Measurements from ENCODE around the gene TMED5.
A peak's percentile ranks its signal among the peaks of the same experiment; 100 is the strongest.
"Not testable (repeated sequence)": the region's sequence is repeated elsewhere in the genome, so short reads cannot be mapped to it uniquely, and the experiment has no call there.

The TMED5 gene

DNA sequence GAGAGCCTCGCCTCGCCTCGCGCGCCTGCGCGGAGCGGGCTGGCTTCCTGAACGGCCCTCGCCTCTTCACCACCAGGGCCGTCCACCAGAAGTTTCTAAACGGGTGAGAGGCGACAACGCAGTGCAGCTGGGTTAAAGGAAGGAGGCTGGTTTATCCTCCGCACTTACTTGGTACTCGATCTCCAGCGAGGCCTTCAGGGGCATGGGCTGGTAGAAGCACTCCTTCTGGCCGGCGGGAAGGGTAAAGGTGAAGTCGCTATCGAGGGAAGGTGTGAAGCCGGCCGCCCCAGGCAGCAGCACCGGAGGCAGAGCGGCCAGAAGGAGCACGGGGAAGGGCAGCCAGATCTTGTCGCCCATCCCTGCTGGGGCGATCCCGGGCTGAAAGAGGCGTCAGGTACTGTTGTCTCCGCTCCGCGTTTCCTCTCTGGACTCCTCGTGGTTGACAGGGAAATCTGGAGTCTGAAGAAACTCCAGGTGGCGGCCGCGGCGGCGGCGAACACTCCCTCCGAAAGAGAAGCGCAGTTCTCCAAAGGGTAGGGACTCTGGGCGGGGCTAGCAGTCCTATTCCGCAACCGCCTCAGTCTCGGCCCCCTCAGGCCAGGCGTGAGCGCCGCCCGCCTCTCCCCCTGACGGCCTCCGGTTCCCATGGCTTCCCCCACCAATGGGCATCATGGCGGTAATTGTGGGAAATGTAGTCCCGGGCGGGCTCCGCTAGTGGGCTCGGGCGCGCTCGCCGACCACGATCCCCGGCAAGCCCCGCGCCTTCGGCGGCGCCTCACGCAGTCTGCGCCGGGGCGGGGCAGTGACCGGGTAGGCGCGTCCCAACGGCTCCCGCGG lies at the start of gene TMED5:
Gene TMED5, minus strand, starts transcription at position 528 of the 837 bp plus-strand sequence. Its CDS starts 171 bp downstream, at position 357.
- peak; percentile 96 for DNase-seq (ENCODE audit: extremely low read depth, low read depth)
- TF ChIP-seq, protein P1, sequence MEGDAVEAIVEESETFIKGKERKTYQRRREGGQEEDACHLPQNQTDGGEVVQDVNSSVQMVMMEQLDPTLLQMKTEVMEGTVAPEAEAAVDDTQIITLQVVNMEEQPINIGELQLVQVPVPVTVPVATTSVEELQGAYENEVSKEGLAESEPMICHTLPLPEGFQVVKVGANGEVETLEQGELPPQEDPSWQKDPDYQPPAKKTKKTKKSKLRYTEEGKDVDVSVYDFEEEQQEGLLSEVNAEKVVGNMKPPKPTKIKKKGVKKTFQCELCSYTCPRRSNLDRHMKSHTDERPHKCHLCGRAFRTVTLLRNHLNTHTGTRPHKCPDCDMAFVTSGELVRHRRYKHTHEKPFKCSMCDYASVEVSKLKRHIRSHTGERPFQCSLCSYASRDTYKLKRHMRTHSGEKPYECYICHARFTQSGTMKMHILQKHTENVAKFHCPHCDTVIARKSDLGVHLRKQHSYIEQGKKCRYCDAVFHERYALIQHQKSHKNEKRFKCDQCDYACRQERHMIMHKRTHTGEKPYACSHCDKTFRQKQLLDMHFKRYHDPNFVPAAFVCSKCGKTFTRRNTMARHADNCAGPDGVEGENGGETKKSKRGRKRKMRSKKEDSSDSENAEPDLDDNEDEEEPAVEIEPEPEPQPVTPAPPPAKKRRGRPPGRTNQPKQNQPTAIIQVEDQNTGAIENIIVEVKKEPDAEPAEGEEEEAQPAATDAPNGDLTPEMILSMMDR (IDR thresholded peaks at IDR 0.05; ENCODE audit: low read depth, low read length) = no peak; the same call in 1 of the 2 replicates

DNA sequence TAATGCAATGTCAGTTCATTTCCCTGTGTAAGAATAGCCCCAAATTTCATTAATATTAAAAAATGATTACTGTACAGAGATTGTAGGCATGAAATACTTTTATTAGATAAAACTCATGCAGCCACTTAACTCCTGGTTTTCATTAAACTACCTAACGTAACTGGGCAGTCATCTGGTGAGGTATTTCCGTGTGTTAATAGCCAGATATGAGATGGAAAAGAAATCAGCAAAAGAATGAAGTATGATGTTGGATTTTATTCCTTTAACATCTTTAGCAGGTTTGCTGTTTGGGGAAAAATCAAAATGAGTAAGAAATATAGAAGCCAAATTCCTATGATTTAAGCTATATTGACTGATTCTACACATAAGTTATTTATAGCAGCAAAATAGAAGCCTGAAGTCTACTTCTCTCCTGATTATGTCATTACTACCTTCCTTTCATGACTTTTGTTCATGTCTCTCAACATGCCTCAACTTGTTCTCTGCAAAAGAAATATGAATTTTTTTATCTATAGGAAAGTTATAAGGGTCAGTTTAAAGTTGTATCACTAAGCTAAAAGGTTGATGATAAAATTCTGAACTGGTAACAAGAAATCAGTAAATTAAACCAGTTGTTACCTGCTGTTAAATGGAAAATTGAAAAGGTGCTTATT lies 42.9 kb upstream of the TMED5 start:
- no peak for DNase-seq (ENCODE audit: extremely low read depth, low read depth)
- TF ChIP-seq, protein P1 (IDR thresholded peaks at IDR 0.05; ENCODE audit: low read depth, low read length) = no peak

DNA sequence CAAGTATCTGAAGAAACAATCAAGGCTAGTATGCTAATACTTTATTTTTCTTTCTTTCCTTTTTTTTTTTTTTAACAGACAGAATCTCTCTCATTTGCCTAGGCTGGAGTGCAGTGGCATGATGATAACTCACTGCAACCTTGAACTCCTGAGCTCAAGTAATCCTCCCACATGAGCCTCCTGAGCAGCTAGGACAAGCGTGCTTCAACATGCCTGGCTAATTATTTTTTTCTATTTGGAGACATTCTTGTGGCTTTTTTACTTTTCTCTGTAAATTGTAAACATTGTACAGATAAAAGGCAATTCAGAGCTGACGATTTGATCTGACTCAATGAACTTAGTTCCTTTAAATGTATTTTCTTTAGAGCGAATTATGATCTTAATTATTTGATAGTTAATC lies 41.7 kb upstream of the TMED5 start:
- DNase-seq (ENCODE audit: extremely low read depth, low read depth) = no peak
- TF ChIP-seq, protein P1 (IDR thresholded peaks at IDR 0.05; ENCODE audit: low read depth, low read length) = no peak

DNA sequence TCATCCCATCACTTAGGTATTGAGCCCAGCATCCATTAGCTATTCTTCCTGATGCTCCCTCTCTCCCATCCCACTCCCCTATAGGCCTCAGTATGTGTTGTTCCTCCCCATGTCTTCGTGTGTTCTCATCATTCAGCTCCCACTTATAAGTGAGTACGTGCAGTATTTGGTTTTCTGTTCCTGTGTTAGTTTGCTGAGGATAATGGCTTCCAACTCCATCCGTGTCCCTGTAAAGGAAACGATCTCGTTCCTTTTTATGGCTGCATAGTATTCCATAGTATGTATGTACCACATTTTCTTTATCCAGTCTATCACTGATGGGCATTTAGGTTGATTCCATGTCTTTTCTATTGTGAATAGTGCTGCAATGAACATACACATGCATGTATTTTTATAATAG lies 40.5 kb upstream of the TMED5 start:
- DNase-seq (ENCODE audit: extremely low read depth, low read depth) = not testable (repeated sequence)

DNA sequence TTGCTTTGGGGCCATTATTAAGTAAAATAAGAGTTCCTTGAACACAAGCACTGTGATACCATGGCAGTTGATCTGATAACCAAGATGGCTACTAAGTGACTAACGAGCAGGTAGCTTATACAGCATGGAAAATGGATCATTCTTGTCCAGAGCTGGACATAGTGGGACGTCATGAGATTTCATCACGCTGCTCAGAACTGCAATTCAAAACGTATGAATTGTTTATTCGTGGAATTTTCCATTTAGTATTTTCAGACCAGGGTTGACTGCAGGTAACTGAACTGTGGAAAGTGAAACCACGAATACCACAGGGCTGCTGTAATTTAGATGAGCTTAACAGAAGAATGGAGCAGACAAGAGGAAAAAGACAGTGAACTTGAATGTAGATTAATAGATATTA lies 39.2 kb upstream of the TMED5 start:
- DNase-seq (ENCODE audit: extremely low read depth, low read depth) = no peak
- TF ChIP-seq, protein P1 (IDR thresholded peaks at IDR 0.05; ENCODE audit: low read depth, low read length) = no peak

DNA sequence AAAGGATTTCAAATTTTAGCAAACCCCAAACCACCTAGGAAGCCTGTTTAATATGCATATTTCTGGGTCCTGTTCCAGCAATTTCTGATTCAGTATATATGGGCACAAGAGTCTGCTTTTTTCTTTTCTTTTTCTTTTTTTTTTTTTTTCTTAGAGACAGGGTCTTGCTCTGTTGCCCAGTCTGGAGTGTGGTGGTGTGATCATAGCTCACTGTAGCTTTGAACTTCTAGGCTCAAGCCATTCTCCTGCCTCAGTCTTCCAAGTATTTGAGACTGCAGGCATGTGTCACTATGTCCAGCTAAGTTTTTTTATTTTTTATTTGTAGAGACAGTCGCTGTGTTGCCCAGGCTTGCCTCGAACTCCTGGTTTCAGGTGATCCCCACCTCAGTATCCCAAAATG lies 35.1 kb upstream of the TMED5 start:
- TF ChIP-seq, protein P1 (IDR thresholded peaks at IDR 0.05; ENCODE audit: low read depth, low read length) = no peak
- DNase-seq (ENCODE audit: extremely low read depth, low read depth) = no peak

DNA sequence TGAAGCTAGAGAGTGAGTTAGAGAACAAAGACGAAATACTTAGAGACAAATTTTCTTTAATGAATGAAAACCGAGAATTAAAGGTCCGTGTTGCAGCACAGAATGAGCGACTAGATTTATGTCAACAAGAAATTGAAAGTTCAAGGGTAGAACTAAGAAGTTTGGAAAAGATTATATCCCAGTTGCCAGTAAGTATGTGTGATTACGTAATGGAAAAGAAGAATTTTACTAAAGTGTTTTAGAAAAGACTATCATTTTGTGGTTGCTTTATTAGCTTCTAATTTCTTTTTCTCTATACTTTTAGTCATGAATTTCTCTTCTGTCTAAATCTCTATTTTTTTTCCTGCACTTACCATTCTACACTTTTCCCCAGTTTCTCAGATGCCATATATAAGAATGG lies 27.0 kb upstream of the TMED5 start:
- no peak for DNase-seq (ENCODE audit: extremely low read depth, low read depth)
- TF ChIP-seq, protein P1 (IDR thresholded peaks at IDR 0.05; ENCODE audit: low read depth, low read length) = no peak

Data from AG09319 (cell line).